H1 (cell line): Measurements from ENCODE around the gene HOXC5. TPM values are rescaled to one million over a fixed set of nuclear protein-coding genes. Genes with fewer than 3 reads are reported as not detected.

Experiments
- CBX8 ChIP-seq: fragments of 300-800, 300-1000 bp; sonication (generic); IDR thresholded peaks from 2 replicates; pipeline ENCODE4 v1.7.1; 2016; ENCODE audit warnings: low read depth, low read length, borderline replicate concordance
- CTBP2 ChIP-seq: IDR thresholded peaks from 2 replicates; pipeline ENCODE4 v1.7.0; 2011; ENCODE audit warnings: borderline replicate concordance, mild to moderate bottlenecking, moderate library complexity, mixed read lengths, low read length; ENCODE audit not compliant: insufficient read depth, insufficient read length
- EGR1 ChIP-seq: IDR thresholded peaks from 2 replicates; pipeline ENCODE4 v1.6.1; 2011; ENCODE audit warnings: low read depth, low read length, borderline replicate concordance
- GTF2F1 ChIP-seq: IDR thresholded peaks from 2 replicates; pipeline ENCODE4 v1.6.1; 2012; ENCODE audit warnings: low read depth, low read length, improper control_type of control experiment, borderline replicate concordance
- SUZ12 ChIP-seq: fragments of 200-600 bp; sonication (generic); IDR thresholded peaks from 2 replicates; pipeline ENCODE4 v1.6.1; 2012; ENCODE audit warnings: mild to moderate bottlenecking, inconsistent platforms, low read length, moderate library complexity, mixed read lengths
- polyA plus RNA-seq, 7 experiments: library from polyadenylated mRNA; depleted of rRNA in 3 of 7; stranded (reverse) in 5 of 7; unstranded in 2 of 7; fragments of >200 nt in 5 of 7; fragments of 200-250 nt in 2 of 7; gene quantifications; 1 replicate in 5 of 7; 2 replicates in 1 of 7; 4 replicates in 1 of 7; pipeline versions ENCODE4 v1.2.1 to v1.2.3, GENCODE V29; 2011 to 2013; ENCODE audit warnings: missing spikeins in 2 of 7, mixed read lengths in 2 of 7
- total RNA-seq: library from RNA; stranded (reverse); fragmentation: NEBNext Ultra II Directional; extraction: Animal tissue kit (Norgen Biotek cat#: 25700); gene quantifications from 2 replicates; pipeline ENCODE4 v1.2.1, GENCODE V29; 2021
- TF ChIP-seq, protein P1 (sequence below): IDR thresholded peaks from 2 replicates; pipeline ENCODE4 v1.6.1; 2012; ENCODE audit warnings: low read length, inconsistent platforms

Gene HOXC5
- total and polyA plus RNA-seq, 2 of the 8 experiments (the other 6 are each of a cell fraction or from before 2014, with no cell fraction given): not detected

- TF ChIP-seq GTF2F1 (no peak), SUZ12 (peak; percentile 5), CTBP2 (peak; percentile 93), CBX8 (no peak), EGR1 (0 out of 2 replicates have a peak, but pooled peaks have one; percentile 16)
- TF ChIP-seq, protein P1, sequence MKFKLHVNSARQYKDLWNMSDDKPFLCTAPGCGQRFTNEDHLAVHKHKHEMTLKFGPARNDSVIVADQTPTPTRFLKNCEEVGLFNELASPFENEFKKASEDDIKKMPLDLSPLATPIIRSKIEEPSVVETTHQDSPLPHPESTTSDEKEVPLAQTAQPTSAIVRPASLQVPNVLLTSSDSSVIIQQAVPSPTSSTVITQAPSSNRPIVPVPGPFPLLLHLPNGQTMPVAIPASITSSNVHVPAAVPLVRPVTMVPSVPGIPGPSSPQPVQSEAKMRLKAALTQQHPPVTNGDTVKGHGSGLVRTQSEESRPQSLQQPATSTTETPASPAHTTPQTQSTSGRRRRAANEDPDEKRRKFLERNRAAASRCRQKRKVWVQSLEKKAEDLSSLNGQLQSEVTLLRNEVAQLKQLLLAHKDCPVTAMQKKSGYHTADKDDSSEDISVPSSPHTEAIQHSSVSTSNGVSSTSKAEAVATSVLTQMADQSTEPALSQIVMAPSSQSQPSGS: no peak
Measured at GRCh38 chr12:53995378-53996239, 37.2 kb upstream of the HOXC5 start (continued).
